HG02759 (cell line): Measurements from ENCODE around the gene PTPRQ.
A peak's percentile ranks its signal among the peaks of the same experiment; 100 is the strongest.
"Not testable (repeated sequence)": the region's sequence is repeated elsewhere in the genome, so short reads cannot be mapped to it uniquely, and the experiment has no call there.

Experiments used
- ATAC-seq: cut with Tn5 transposase; IDR thresholded peaks from one replicate; pipeline ENCODE4 v1.9.1; 2021; ENCODE audit warnings: mild to moderate bottlenecking, moderate library complexity; ENCODE audit not compliant: unreplicated experiment

PTPRQ gene

GRCh38 chr12:80443974-80444666, at the start of gene PTPRQ:
Gene PTPRQ, plus strand, starts transcription at chr12:80444235. Its CDS starts 111 bp downstream, at chr12:80444346.
- ATAC-seq, result no peak

GRCh38 chr12:80400571-80400991, 43.5 kb upstream of the PTPRQ start:
- ATAC-seq, result no peak

- ATAC-seq, result no peak
These were observed 42.8 kb upstream of the PTPRQ start for GRCh38 chr12:80401191-80401590.

GRCh38 chr12:80404629-80405028, 39.4 kb upstream of the PTPRQ start:
- ATAC-seq, result no peak

GRCh38 chr12:80406253-80406652, 37.8 kb upstream of the PTPRQ start:
- no peak for ATAC-seq

- no peak for ATAC-seq
These were observed 32.2 kb upstream of the PTPRQ start for GRCh38 chr12:80411787-80412186.

GRCh38 chr12:80412343-80412953, 31.6 kb upstream of the PTPRQ start:
- ATAC-seq, result peak; percentile 76

GRCh38 chr12:80413462-80413861, 30.6 kb upstream of the PTPRQ start:
- no peak for ATAC-seq

- no peak for ATAC-seq
These were observed 28.6 kb upstream of the PTPRQ start for GRCh38 chr12:80415466-80415865.

- ATAC-seq, result no peak
These were observed 24.4 kb upstream of the PTPRQ start for GRCh38 chr12:80419644-80420043.

GRCh38 chr12:80420075-80420474, 24.0 kb upstream of the PTPRQ start:
- ATAC-seq, result no peak

- ATAC-seq, result no peak
These were observed 21.5 kb upstream of the PTPRQ start for GRCh38 chr12:80422550-80422949.

- ATAC-seq, result no peak
These were observed 12.0 kb upstream of the PTPRQ start for GRCh38 chr12:80432061-80432460.

GRCh38 chr12:80441921-80442320, 2.1 kb upstream of the PTPRQ start:
- no peak for ATAC-seq

- no peak for ATAC-seq
These were observed 1.4 kb upstream of the PTPRQ start for GRCh38 chr12:80442426-80443222.

- no peak for ATAC-seq
These were observed 1.2 kb downstream of the PTPRQ start for GRCh38 chr12:80445083-80445793.

- no peak for ATAC-seq
These were observed 12.5 kb downstream of the PTPRQ start for GRCh38 chr12:80456513-80456912.

- no peak for ATAC-seq
These were observed 16.9 kb downstream of the PTPRQ start for GRCh38 chr12:80460972-80461371.

- not testable (repeated sequence) for ATAC-seq
These were observed 17.8 kb downstream of the PTPRQ start for GRCh38 chr12:80461851-80462250.

GRCh38 chr12:80469681-80470080, 25.6 kb downstream of the PTPRQ start:
- ATAC-seq, result no peak

GRCh38 chr12:80470403-80470802, 26.4 kb downstream of the PTPRQ start:
- no peak for ATAC-seq
